Gastroesophageal sphincter (tissue), 4 donors: Measurements from ENCODE around the gene IFNA8. TPM values are rescaled to one million over a fixed set of nuclear protein-coding genes. Genes with fewer than 3 reads are reported as not detected.
"Not testable (repeated sequence)": the region's sequence is repeated elsewhere in the genome, so short reads cannot be mapped to it uniquely, and the experiment has no call there.

Experiments used
- ATAC-seq: fragments of 150-250 bp; one replicate; pipeline ENCODE4 v1.9.1; 2016; ENCODE audit warnings: mild to moderate bottlenecking, moderate library complexity
- H3K27ac ChIP-seq, 4 donors: fragments of 200-600 bp; sonication (generic) in 3 of 4; 1 replicate in 3 of 4; 2 replicates in 1 of 4; pipeline ENCODE4 v1.5.1; 2016 to 2019
- H3K27me3 ChIP-seq: fragments of 200-600 bp; sonication (generic); one replicate; pipeline ENCODE4 v1.5.1; 2019
- H3K36me3 ChIP-seq, 2 donors: fragments of 200-600 bp; sonication (generic); one replicate each; pipeline ENCODE4 v1.5.1; 2019; ENCODE audit warnings: control low read depth in 1 of 2
- H3K4me1 ChIP-seq, 3 donors: fragments of 200-600 bp; sonication (generic); 1 replicate in 2 of 3; 2 replicates in 1 of 3; pipeline ENCODE4 v1.5.1; 2016 to 2019; ENCODE audit warnings: control low read depth in 2 of 3
- H3K4me3 ChIP-seq, 2 donors: fragments of 200-600 bp; sonication (generic); one replicate each; pipeline ENCODE4 v1.5.1; 2019; ENCODE audit warnings: mild to moderate bottlenecking in 1 of 2, moderate library complexity in 1 of 2
- H3K9me3 ChIP-seq, 3 donors: fragments of 200-600 bp; sonication (generic); one replicate each; pipeline ENCODE4 v1.5.1; 2017 to 2019; ENCODE audit warnings: control low read depth in 2 of 3
- EP300 ChIP-seq: sonication (generic); formaldehyde crosslinking; IDR thresholded peaks from one replicate; pipeline ENCODE4 v1.6.1; 2017; ENCODE audit warnings: antibody characterized with exemption, mild to moderate bottlenecking
- POLR2A ChIP-seq, 2 donors: fragments of 450-650 bp; IDR thresholded peaks; one replicate each; pipeline ENCODE4 v1.6.1; 2017; ENCODE audit warnings: antibody characterized with exemption in 2 of 2, mild to moderate bottlenecking in 2 of 2, moderate library complexity in 1 of 2
- POLR2AphosphoS5 ChIP-seq: sonication (generic); formaldehyde crosslinking; IDR thresholded peaks from one replicate; pipeline ENCODE4 v1.6.1; 2017; ENCODE audit warnings: antibody characterized with exemption
- WGBS, 2 donors: methylation state at CpG; one replicate each; pipeline ENCODE4 v1.1.5; 2018; ENCODE audit warnings: low coverage in 1 of 2; 5-methylcytosine and 5-hydroxymethylcytosine counted together
- total RNA-seq, 4 donors: library from RNA; depleted of rRNA; stranded (reverse); fragments of >200 nt; gene quantifications; one replicate each; pipeline ENCODE4 v1.1.0, GENCODE V29; 2016
- TF ChIP-seq, protein P1 (sequence below), 4 experiments: fragments of 200-600 bp in 2 of 4; fragments of 450-650 bp in 2 of 4; sonication (generic) in 1 of 4; IDR thresholded peaks; one replicate each; pipeline ENCODE4 v1.5.1; 2017 to 2019; ENCODE audit warnings: antibody characterized with exemption in 4 of 4, mild to moderate bottlenecking in 2 of 4, moderate library complexity in 2 of 4

Gene IFNA8
- total RNA-seq, 4 donors from 2014 or later: not detected

DNA sequence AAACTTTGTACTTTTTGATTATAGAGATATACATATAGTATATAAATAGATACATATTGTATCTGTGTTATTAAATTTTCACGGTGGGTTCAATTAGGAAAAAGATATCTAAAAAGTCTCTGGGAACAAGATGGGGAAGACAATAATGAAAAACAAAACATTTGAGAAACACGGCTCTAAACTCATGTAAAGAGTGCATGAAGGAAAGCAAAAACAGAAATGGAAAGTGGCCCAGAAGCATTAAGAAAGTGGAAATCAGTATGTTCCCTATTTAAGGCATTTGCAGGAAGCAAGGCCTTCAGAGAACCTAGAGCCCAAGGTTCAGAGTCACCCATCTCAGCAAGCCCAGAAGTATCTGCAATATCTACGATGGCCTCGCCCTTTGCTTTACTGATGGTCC is 31.2 kb downstream of the IFNA8 start, which contains the start of gene IFNA1:
TSS of gene IFNA1 (plus strand) at position 301 of the 400 bp plus-strand sequence. CDS start at position 370, 69 bp downstream.
- TF ChIP-seq, protein P1, sequence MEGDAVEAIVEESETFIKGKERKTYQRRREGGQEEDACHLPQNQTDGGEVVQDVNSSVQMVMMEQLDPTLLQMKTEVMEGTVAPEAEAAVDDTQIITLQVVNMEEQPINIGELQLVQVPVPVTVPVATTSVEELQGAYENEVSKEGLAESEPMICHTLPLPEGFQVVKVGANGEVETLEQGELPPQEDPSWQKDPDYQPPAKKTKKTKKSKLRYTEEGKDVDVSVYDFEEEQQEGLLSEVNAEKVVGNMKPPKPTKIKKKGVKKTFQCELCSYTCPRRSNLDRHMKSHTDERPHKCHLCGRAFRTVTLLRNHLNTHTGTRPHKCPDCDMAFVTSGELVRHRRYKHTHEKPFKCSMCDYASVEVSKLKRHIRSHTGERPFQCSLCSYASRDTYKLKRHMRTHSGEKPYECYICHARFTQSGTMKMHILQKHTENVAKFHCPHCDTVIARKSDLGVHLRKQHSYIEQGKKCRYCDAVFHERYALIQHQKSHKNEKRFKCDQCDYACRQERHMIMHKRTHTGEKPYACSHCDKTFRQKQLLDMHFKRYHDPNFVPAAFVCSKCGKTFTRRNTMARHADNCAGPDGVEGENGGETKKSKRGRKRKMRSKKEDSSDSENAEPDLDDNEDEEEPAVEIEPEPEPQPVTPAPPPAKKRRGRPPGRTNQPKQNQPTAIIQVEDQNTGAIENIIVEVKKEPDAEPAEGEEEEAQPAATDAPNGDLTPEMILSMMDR (IDR thresholded peaks at IDR 0.05): no peak
- TF ChIP-seq EP300: no peak
- TF ChIP-seq POLR2AphosphoS5: no peak
- no peak for TF ChIP-seq POLR2A (IDR thresholded peaks at IDR 0.05)
- H3K4me1 ChIP-seq: no peaks in the 10 kb centered on the region
- no peaks in the 10 kb centered on the region for H3K36me3 ChIP-seq
- peaks cover 0 to 7% (median 0%) of the 10 kb centered on the region in 3 donors for H3K9me3 ChIP-seq
- H3K4me3 ChIP-seq: no peak within 1 kb of the TSS
- WGBS, 2 donors: 80 to 100% methylated on average over 2 to 4 of the region's 4 CpGs
- no peaks in the 10 kb centered on the region for H3K27me3 ChIP-seq
- no peak for ATAC-seq
- H3K27ac ChIP-seq: no peak within 1 kb of the TSS

DNA sequence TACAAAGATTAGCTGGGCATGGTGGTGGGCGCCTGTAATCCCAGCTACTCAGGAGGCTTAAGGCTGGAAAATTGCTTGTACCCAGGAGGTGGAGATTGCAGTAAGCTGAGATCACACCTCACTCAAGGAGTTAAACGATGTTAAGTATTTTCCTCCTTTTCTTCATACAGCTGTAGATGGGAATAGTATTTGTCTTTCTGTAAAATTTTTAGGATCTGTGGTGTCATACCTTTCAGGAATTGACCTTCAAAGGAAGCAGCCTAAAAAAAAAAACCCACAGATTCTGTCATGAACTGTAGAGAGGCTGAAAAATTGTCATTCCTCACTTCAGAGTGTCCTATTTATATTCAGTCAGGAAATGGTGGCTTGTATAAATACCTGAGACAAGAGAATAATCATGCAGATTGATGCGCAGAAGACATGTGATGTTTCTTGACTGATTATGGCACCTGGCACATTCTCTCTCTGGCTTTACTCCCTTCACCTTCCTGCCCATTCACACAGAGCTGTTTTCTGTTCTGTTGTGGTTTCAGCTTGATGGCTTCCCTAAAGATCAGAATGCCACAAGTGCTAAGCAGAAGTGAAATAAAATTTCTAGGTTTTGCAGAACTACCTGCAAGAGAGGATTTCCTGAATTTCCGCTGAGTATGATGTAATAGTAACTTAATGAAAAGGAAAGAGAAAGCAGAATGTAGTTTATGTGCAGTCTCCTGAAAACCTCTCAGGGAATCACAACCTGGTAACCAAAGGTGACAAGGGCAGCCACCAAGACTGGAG is 35.1 kb downstream of the IFNA8 start:
- 60 to 86% methylated on average over 1 to 4 of the region's 4 CpGs for WGBS, 2 donors
- H3K27ac ChIP-seq: no peak overlapping the region
- no peak for ATAC-seq

DNA sequence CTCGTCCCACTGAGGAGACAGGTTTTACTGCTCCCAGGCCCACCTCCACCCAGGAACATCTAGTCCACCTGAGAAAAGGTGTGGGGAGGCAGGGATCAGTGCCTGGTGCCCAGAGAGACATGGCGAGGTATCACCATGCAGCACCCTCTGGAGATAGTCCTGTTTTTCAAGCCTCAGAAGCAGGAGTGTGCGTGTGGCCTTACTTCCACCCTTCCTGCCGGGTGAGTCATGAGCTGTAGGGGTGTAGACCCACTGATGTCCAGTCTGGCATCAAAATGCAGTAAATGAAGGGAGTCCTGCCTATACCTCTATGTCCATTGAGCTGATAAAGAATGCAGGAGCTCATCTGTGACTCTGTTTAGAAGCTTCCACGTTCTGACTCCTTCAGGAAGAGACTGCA is 40.4 kb downstream of the IFNA8 start:
- not testable (repeated sequence) for H3K27me3 ChIP-seq, H3K4me1 ChIP-seq, H3K36me3 ChIP-seq, ATAC-seq, H3K27ac ChIP-seq, H3K9me3 ChIP-seq, H3K4me3 ChIP-seq
- 70 to 78% methylated on average over 2 of the region's 5 CpGs for WGBS, 2 donors

More for the DNA sequence above, 35.1 kb downstream of the IFNA8 start:
- H3K27me3 ChIP-seq: peaks cover 7% of the 10 kb centered on the region
- no peak overlapping the region for H3K4me3 ChIP-seq
- H3K4me1 ChIP-seq: no peaks in the 10 kb centered on the region
- peaks cover 0 to 7% (median 0%) of the 10 kb centered on the region in 3 donors for H3K9me3 ChIP-seq
- H3K36me3 ChIP-seq: no peaks in the 10 kb centered on the region
- TF ChIP-seq EP300: no peak

DNA sequence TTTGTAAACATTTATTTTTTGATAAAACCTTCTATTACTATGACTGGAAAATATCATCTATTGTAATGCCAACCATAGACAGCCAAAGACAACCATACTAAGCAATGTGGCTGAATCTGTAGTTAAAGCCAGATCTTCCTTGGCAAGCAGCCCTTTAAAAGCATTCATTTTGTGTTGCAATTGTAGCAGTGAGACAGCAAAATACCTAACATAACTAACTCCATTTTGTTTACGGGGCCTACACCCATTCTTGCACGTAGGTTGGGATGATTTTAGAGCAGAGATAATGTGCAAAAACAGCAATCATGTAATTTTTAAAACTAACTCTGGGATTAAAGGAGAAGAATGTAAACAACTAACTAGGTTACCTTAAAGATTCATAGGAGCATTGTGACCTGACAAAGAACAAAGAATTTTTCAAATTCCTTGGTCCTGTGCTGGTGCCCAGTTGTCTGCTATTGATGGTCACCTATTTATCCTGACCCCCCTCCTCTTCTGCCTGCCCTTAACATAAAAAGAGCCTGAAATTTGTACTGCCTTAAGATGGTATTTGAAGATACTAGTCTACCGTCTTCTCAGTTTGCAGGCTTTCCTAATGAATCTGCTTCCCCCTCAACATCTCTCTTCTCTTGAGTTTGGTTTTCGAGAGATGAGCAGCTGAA is 41.9 kb downstream of the IFNA8 start:
- Histone ChIP-seq H3K27me3 (peaks cover 7% of the 10 kb centered on the region), H3K4me1 (no peaks in the 10 kb centered on the region), H3K36me3 (no peaks in the 10 kb centered on the region), H3K9me3 (no peaks in the 10 kb centered on the region), H3K4me3 (no peak overlapping the region), H3K27ac (no peak overlapping the region)
- TF ChIP-seq, protein P1 (IDR thresholded peaks at IDR 0.05): no peak
- TF ChIP-seq POLR2AphosphoS5 (no peak), EP300 (no peak), POLR2A (IDR thresholded peaks at IDR 0.05) (no peak)
- WGBS, 2 donors: 62 to 65% methylated on average over 4 of the region's 4 CpGs
- no peak for ATAC-seq

DNA sequence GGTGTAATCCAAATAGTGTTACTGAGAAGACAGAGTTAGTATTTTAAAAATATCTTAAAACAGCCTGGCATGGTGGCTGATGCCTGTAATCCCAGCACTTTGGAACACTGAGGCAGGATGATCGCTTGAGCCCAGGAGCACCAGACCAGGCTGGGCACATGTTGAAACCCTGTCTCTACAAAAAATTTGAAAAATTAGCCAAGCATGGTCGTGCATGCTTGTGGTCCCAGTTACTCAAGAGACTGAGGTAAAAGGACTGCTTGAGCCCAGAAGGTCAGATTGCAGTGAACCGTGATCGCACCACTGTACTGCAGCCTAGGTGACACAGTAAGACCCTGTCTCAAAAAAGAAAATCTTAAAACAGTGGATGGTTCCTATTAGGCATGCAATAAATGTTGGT is 43.8 kb downstream of the IFNA8 start:
- WGBS, 2 donors: 68 to 75% methylated on average over 4 of the region's 4 CpGs
- Histone ChIP-seq H3K4me3 (no peak overlapping the region), H3K36me3 (no peaks in the 10 kb centered on the region), H3K27me3 (peaks cover 7% of the 10 kb centered on the region), H3K27ac (no peak overlapping the region), H3K4me1 (no peaks in the 10 kb centered on the region), H3K9me3 (no peaks in the 10 kb centered on the region)
- ATAC-seq: no peak
- no peak for TF ChIP-seq POLR2A (IDR thresholded peaks at IDR 0.05)
- TF ChIP-seq, protein P1 (IDR thresholded peaks at IDR 0.05): no peak
- no peak for TF ChIP-seq EP300
- TF ChIP-seq POLR2AphosphoS5: no peak

DNA sequence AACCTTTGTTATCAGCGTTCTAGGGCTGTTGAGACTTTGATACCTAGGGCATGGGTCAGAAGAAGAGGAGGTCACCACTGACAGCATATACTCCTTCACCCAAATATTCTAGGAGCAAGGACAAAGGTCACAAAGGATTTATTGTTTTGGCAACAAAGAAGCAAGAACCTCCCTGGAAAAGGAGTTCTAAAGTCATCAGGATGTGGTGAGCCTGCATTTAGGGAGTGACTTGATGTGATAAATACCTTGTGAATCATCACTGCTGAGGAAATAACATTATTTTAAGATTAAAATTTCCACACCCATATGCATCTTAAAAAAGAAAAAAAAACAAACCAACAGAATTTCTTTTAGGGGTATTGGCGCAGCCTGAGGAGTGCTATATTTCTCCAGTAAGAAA is 45.2 kb downstream of the IFNA8 start:
- no peaks in the 10 kb centered on the region for H3K27me3 ChIP-seq
- no peak overlapping the region for H3K27ac ChIP-seq
- no peak for ATAC-seq
- WGBS, 2 donors: 60 to 63% methylated on average over 2 of the region's 2 CpGs
- H3K9me3 ChIP-seq: no peaks in the 10 kb centered on the region
- no peaks in the 10 kb centered on the region for H3K36me3 ChIP-seq
- H3K4me1 ChIP-seq: no peaks in the 10 kb centered on the region
- TF ChIP-seq POLR2A (IDR thresholded peaks at IDR 0.05) (no peak), EP300 (no peak), POLR2AphosphoS5 (no peak)
- TF ChIP-seq, protein P1 (IDR thresholded peaks at IDR 0.05): no peak
- no peak overlapping the region for H3K4me3 ChIP-seq
